IMR-90 (cell line): Measurements from ENCODE around the gene GFAP. TPM values are rescaled to one million over a fixed set of nuclear protein-coding genes. Genes with fewer than 3 reads are reported as not detected.

Experiments used
- ATAC-seq: fragments of 200-7000 bp; cut with Tn5 transposase; 2 replicates; pipeline ENCODE4 v1.9.1; 2020; ENCODE audit warnings: low read depth, mild to moderate bottlenecking, moderate library complexity
- BruUV-seq: library from RNA; stranded (reverse); fragments of 400-500 nt; replicated peaks from 2 replicates; lab custom pipeline; 2021; lab: Mats Ljungman, UMichigan
- CTCF ChIA-PET: fragments of 300-600 bp; formaldehyde crosslinking; extraction: SDS; loops from one replicate; lab custom pipeline; 2021; ENCODE audit warnings: antibody characterized with exemption; lab: Yijun Ruan, JAX
- POLR2A ChIA-PET: fragments of 300-600 bp; sonication (Branson Sonifier 250); formaldehyde crosslinking; loops from one replicate; lab custom pipeline; 2022; ENCODE audit warnings: antibody characterized with exemption; ENCODE audit not compliant: unreplicated experiment; lab: Charles Lee
- DNase-seq: peaks from one replicate; pipeline ENCODE4 v3.0.0; 2013
- H2AFZ ChIP-seq: replicated peaks from 2 replicates; pipeline ENCODE3; 2013; ENCODE audit warnings: low read length, mild to moderate bottlenecking; ENCODE audit not compliant: poor library complexity
- H2AK5ac ChIP-seq: 2 replicates; pipeline ENCODE4 v1.6.1; 2013; ENCODE audit warnings: low read depth, low read length, inconsistent platforms
- H2AK9ac ChIP-seq: replicated peaks from 2 replicates; pipeline ENCODE3; 2013; ENCODE audit warnings: mild to moderate bottlenecking, low read depth, low read length, moderate library complexity; ENCODE audit not compliant: poor library complexity
- H2BK120ac ChIP-seq: 2 replicates; pipeline ENCODE4 v1.6.1; 2013; ENCODE audit warnings: low read depth, low read length, inconsistent platforms
- H2BK15ac ChIP-seq: 3 replicates; pipeline ENCODE4 v1.6.1; 2013; ENCODE audit warnings: low read depth, low read length, inconsistent platforms
- H2BK20ac ChIP-seq: 2 replicates; pipeline ENCODE4 v1.6.1; 2013; ENCODE audit warnings: low read depth, mild to moderate bottlenecking, inconsistent platforms, low read length, moderate library complexity
- H2BK5ac ChIP-seq: 2 replicates; pipeline ENCODE4 v1.6.1; 2013; ENCODE audit warnings: mild to moderate bottlenecking, low read depth, low read length, inconsistent platforms; ENCODE audit not compliant: poor library complexity, severe bottlenecking
- H3K14ac ChIP-seq: replicated peaks from 2 replicates; pipeline ENCODE4 v1.6.1; 2013; ENCODE audit warnings: low read depth, low read length, inconsistent platforms
- H3K18ac ChIP-seq: 2 replicates; pipeline ENCODE4 v1.6.1; 2013; ENCODE audit warnings: low read depth, low read length, control low read depth
- H3K23ac ChIP-seq: 2 replicates; pipeline ENCODE4 v1.6.1; 2013; ENCODE audit warnings: low read depth, low read length, inconsistent platforms
- H3K27ac ChIP-seq: 2 replicates; pipeline ENCODE4 v1.5.1; 2013; ENCODE audit warnings: mild to moderate bottlenecking, control low read depth, low read length; ENCODE audit not compliant: insufficient read depth
- H3K27me3 ChIP-seq: 2 replicates; pipeline ENCODE4 v1.6.1; 2013; ENCODE audit warnings: low read length; ENCODE audit not compliant: control insufficient read depth, insufficient read depth
- H3K36me3 ChIP-seq: 2 replicates; pipeline ENCODE4 v1.6.1; 2013; ENCODE audit warnings: low read length, mixed read lengths; ENCODE audit not compliant: control insufficient read depth, insufficient read depth
- H3K4ac ChIP-seq: 2 replicates; pipeline ENCODE4 v1.6.1; 2013; ENCODE audit warnings: low read depth, low read length, inconsistent platforms
- H3K4me1 ChIP-seq: 2 replicates; pipeline ENCODE4 v1.6.1; 2013; ENCODE audit warnings: low read length, mixed read lengths; ENCODE audit not compliant: control insufficient read depth, insufficient read depth
- H3K4me2 ChIP-seq: 2 replicates; pipeline ENCODE4 v1.6.1; 2013; ENCODE audit warnings: low read depth, mild to moderate bottlenecking, control low read depth, low read length, moderate library complexity
- H3K4me3 ChIP-seq: 2 replicates; pipeline ENCODE4 v1.5.1; 2013; ENCODE audit warnings: low read depth, mild to moderate bottlenecking, control low read depth, low read length, moderate library complexity; ENCODE audit not compliant: insufficient read depth
- H3K56ac ChIP-seq: 2 replicates; pipeline ENCODE4 v1.6.1; 2013; ENCODE audit warnings: low read length, inconsistent platforms; ENCODE audit not compliant: insufficient read depth; ENCODE audit errors: extremely low read depth
- H3K79me1 ChIP-seq, 2 experiments: 2 replicates each; pipeline ENCODE4 v1.6.1; 2013; ENCODE audit warnings: low read length in 2 of 2, inconsistent platforms in 1 of 2, low read depth in 1 of 2
- H3K9ac ChIP-seq: 2 replicates; pipeline ENCODE4 v1.6.1; 2013; ENCODE audit warnings: low read depth, low read length, control low read depth
- H3K9me1 ChIP-seq: 2 replicates; pipeline ENCODE4 v1.6.1; 2013; ENCODE audit warnings: low read length, inconsistent platforms; ENCODE audit not compliant: insufficient read depth
- H3K9me3 ChIP-seq: 2 replicates; pipeline ENCODE4 v1.6.1; 2013; ENCODE audit warnings: low read length; ENCODE audit not compliant: control insufficient read depth, insufficient read depth
- H4K20me1 ChIP-seq: 2 replicates; pipeline ENCODE4 v1.6.1; 2013; ENCODE audit warnings: low read length, inconsistent platforms; ENCODE audit not compliant: insufficient read depth
- H4K5ac ChIP-seq: 2 replicates; pipeline ENCODE4 v1.6.1; 2013; ENCODE audit warnings: mild to moderate bottlenecking, low read depth, low read length, control low read depth
- H4K8ac ChIP-seq, 2 experiments: 2 replicates each; pipeline ENCODE4 v1.6.1; 2013; ENCODE audit warnings: low read depth in 2 of 2, low read length in 2 of 2, control low read depth in 1 of 2, inconsistent platforms in 1 of 2
- H4K91ac ChIP-seq: 2 replicates; pipeline ENCODE4 v1.6.1; 2013; ENCODE audit warnings: low read depth, low read length, inconsistent platforms; ENCODE audit not compliant: insufficient read depth
- CEBPB ChIP-seq: IDR thresholded peaks from 2 replicates; pipeline ENCODE4 v1.6.1; 2012; ENCODE audit warnings: low read depth, low read length, improper control_type of control experiment
- WGBS, 2 experiments: methylation state at CpG; one replicate each; pipeline versions ENCODE4 v1.1.5 to v1.1.7; 2013; ENCODE audit warnings: missing lambda C conversion rate in 2 of 2; ENCODE audit not compliant: insufficient read length in 1 of 2; ENCODE audit errors: extremely low coverage in 2 of 2; 5-methylcytosine and 5-hydroxymethylcytosine counted together
- dilution Hi-C: fragments of 300-500 bp; cut with HindIII; formaldehyde crosslinking; loops from one replicate; pipeline ENCODE4 v1.14.3; 2018; ENCODE audit warnings: low sequenced_read_pairs; ENCODE audit not compliant: unreplicated experiment
- in situ Hi-C: fragments of 300-500 bp; cut with MboI; formaldehyde crosslinking; loops from 3 replicates; pipeline ENCODE4 v1.14.3; 2019; ENCODE audit warnings: low sequenced_read_pairs, inconsistent platforms, mixed read lengths
- intact Hi-C: fragments of 100-400 bp; cut with micrococcal nuclease; formaldehyde crosslinking; loops from 2 replicates; pipeline ENCODE4 v1.10.0; 2022
- polyA plus RNA-seq, 3 experiments: library from polyadenylated mRNA; depleted of rRNA; stranded (reverse); fragments of >200 nt; gene quantifications; 2 replicates each; pipeline ENCODE4 v1.2.3, GENCODE V29; 2012; ENCODE audit warnings: low replicate concordance in 1 of 3
- total RNA-seq: library from RNA; depleted of rRNA; stranded (reverse); fragments of >200 nt; gene quantifications from 2 replicates; pipeline ENCODE4 v1.2.3, GENCODE V29; 2012
- TF ChIP-seq, protein P1 (sequence below): fragments of 150-350 bp; IDR thresholded peaks from 2 replicates; pipeline ENCODE4 v1.6.1; 2017; ENCODE audit warnings: mild to moderate bottlenecking, antibody characterized with exemption, low read length, low read depth

Gene GFAP
- total and polyA plus RNA-seq, 2 of the 4 experiments (the other 2 are of a cell fraction) = 0.18 to 0.19 TPM

DNA sequence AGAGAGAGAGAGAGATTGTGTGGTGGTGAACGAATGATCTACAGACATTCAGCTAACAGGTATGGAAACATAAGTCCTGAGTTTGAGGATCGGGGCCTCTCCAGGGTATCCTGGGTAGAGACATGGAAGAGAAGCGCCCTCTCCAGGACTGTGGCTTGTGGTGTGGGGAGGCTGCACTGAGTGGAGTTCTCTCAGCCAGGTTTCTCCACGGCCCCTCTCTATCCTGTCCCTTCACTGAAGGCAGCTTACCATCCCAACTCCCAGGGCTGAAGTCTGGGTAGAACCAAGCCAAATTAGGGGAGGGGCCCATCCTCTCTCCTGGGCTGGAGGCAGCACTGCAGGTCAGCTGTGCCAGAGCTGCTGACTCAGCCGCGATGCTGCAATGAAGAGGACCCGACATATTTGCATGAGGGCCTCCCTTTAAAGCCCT, 46.6 kb upstream of the GFAP start:
- Histone ChIP-seq H3K9me3 (no peaks in the 10 kb centered on the region), H3K27ac (no peak overlapping the region), H3K9ac (no peak overlapping the region), H2AK5ac (no peak overlapping the region), H3K4me2 (no peak overlapping the region), H4K8ac (no peak overlapping the region), H2BK120ac (no peak overlapping the region), H2AFZ (peak overlapping the region; percentile 36), H3K4ac (no peak overlapping the region), H3K56ac (no peak overlapping the region), H3K23ac (no peak overlapping the region), H4K20me1 (no peaks in the 10 kb centered on the region; the same call in 1 of the 2 replicates), H3K9me1 (no peaks in the 10 kb centered on the region), H3K14ac (no peak overlapping the region), H3K79me1 (no peaks in the 10 kb centered on the region), H3K4me3 (no peak overlapping the region), H3K18ac (no peak overlapping the region), H2BK15ac (no peak overlapping the region), H3K27me3 (peaks cover 31% of the 10 kb centered on the region), H4K91ac (no peak overlapping the region), H2BK20ac (no peak overlapping the region), H4K5ac (no peak overlapping the region), H2AK9ac (no peak overlapping the region), H2BK5ac (no peak overlapping the region), H3K4me1 (no peaks in the 10 kb centered on the region; the same call in 1 of the 2 replicates), H3K36me3 (no peaks in the 10 kb centered on the region)
- DNase-seq (no peak), ATAC-seq (peak; percentile 69)
- POLR2A ChIA-PET = no interaction called here
- BruUV-seq = no TSS peak
- CTCF ChIA-PET = interaction anchor here (0.6 to 0.9 kb wide), 2 partner anchors 43 to 59 kb away, joined by 3 to 4 read pairs; no protein-coding TSS in a partner anchor
- 60% methylated on average over 1 of the region's 7 CpGs; no CpG with 5 or more reads in 1 of the 2 experiments for WGBS, 2 experiments
- dilution Hi-C loops (no loop called here), in situ Hi-C loops (no loop called here), intact Hi-C loops (no loop called here)
- TF ChIP-seq, protein P1, sequence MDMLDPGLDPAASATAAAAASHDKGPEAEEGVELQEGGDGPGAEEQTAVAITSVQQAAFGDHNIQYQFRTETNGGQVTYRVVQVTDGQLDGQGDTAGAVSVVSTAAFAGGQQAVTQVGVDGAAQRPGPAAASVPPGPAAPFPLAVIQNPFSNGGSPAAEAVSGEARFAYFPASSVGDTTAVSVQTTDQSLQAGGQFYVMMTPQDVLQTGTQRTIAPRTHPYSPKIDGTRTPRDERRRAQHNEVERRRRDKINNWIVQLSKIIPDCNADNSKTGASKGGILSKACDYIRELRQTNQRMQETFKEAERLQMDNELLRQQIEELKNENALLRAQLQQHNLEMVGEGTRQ = no peak
- peak; percentile 27; the same call in 1 of the 2 replicates for TF ChIP-seq CEBPB
